ENCODE results near the gene GLYR1.
A peak's percentile ranks its signal among the peaks of the same experiment; 100 is the strongest.

The GLYR1 gene

GRCh38 chr16:4806280-4806679 lies 40.8 kb downstream of the GLYR1 start:
- DNase-seq (ENCODE audit: low read depth in 2 of 2): no peak

DNA sequence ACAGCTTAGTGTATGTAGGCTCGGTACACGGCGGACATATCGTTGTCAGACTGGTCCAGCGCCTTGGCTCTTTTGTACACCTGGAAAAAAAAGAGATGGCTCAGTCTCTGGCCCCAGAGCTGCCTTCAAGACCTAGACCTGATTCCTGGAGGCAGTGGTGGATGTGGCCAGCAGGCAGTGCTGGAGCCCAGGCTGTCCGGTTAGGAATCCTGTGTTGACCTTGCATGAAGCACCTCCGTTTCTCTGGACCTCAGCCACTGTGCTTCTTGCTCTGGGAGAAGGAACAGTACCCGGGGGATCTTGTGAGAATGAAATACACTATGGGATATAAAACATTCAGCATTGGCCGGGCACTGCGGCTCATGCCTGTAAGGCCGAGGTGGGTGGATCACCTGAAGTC lies 41.9 kb downstream of the GLYR1 start:
- DNase-seq (ENCODE audit: low read depth in 2 of 2): no peak

DNA sequence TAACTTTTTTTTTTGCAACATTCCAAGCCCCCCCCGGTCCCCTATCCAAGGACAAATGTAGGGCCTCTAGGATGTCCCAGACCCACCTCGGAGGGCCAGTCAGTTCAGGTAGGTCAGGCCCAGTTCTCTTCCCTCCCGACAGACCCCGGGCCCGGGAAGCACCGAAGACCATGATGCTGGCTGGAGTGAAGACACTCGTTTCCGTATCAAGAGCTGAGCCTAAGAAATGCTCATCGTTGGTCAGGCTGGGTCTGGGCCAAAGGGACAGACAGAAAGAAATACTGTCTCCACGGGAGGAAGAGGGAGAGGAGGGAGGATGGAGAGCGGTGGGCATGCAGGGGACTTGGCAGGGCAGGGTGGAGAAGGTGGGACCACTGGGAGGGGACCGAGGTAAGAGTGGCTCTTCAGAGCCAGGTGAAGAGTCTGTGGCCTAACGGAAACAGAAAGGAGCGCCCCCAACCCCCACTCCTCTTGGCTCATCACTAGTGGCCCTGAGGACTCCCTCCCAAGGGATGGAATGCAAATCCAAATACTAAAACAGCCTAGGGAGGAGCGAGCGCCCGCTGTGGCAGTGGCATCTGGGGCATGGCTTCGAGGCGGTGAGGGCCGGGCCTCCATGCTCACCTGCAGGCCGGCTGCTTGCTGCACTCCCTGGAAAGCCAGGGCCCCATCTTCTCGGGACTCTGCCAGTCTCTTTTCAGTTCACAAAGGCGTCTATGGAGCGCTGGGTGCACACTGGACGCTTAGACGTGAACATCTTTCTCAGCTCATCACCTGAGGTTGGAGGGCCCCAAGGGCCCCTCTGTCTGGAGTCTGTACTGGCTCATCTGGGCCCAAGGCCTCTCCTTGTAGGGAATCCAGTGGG lies 43.0 kb downstream of the GLYR1 start:
- DNase-seq (ENCODE audit: low read depth in 2 of 2): no peak

- DNase-seq (ENCODE audit: low read depth in 2 of 2): no peak
Measured at GRCh38 chr16:4803401-4803844, 43.7 kb downstream of the GLYR1 start.

DNA sequence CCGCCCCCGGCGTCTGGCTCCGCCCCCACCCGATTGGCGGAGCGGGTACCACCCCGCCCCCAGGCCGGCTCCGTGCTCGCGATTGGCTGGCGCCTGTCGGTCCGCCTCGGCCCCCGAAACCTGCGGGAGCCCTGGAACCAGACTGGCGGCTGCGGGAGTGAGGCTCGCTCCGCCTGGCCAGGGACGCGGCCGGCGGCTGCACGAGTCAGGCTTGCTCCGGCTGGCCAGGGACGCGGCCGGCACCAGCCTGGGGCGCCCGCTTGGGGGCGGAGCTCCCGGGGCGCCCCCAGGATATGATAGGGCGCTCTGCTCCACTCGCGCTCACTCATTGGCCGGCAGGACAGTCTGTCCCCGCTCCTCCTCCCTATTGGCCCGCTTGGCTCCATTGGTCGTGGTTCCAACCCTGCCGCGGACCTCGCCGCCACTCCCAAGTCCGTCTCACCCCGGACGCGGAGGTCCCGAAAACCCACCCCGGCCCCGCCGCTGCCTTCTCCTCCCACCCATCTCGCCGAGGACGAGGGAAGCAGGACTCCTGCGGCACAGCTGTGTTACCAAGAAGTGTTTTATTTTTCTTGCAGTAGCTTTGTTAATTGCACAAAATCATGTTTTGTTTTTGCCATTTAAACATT lies 44.3 kb downstream of the GLYR1 start:
- peak; percentile 71 to 72 for DNase-seq (ENCODE audit: low read depth in 2 of 2)

- no peak for DNase-seq (ENCODE audit: low read depth in 2 of 2)
Measured at GRCh38 chr16:4801962-4802658, 45.0 kb downstream of the GLYR1 start, which contains the start of gene ROGDI. Gene ROGDI, minus strand, starts transcription at chr16:4802633. Its CDS starts 62 bp downstream, at chr16:4802571.

DNA sequence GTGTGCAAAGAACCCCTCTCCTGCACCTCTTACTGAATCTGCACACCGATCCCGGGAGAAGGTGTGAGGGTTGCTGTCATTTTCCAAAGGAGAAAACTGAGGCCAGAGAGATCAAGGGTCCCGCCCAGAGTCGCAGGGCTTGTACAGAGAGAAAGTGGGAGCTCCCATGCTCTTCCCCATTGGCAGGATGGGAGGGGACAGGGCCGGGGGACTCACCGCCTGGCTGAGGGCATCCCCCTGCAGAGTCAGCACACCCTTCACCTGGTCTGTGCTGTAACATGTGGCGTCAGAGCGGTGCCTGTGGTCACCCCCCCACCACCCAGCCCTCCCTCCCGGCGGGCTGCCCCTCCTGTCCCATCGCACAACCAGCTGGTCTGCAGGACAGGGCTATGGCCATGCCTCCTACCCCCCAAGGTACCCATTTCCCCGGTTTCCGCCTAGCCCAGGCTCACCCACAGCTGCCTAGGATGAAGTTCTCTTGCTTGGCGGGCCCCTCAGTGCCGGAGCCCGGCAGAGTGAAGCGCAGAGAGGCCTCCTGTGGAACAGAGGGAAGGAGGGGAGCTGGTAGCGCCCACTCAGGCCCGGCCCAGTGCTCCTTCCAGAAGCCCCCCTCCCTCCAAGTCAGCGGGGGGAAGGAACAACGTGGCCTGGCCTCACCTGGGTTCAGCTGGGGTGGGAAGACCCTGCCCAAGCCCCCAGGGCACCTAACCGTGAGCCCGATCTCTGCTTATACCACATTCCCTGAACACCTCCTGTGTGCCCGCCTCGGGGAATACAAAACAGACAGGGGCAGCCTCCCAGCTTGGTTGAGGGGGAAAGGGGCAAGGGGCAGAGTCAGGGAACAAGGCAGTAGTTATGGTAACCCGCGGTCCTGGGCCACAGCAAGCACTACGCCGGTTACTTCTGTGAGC lies 45.8 kb downstream of the GLYR1 start:
- DNase-seq (ENCODE audit: low read depth in 2 of 2): no peak

GRCh38 chr16:4800290-4801041 lies 46.6 kb downstream of the GLYR1 start:
- no peak for DNase-seq (ENCODE audit: low read depth in 2 of 2)

GRCh38 chr16:4799171-4799855 lies 47.8 kb downstream of the GLYR1 start:
- no peak for DNase-seq (ENCODE audit: low read depth in 2 of 2)

- DNase-seq (ENCODE audit: low read depth in 2 of 2): no peak
Measured at GRCh38 chr16:4798456-4798855, 48.6 kb downstream of the GLYR1 start.

- no peak for DNase-seq (ENCODE audit: low read depth in 2 of 2)
Measured at GRCh38 chr16:4797805-4798252, 49.3 kb downstream of the GLYR1 start.

DNA sequence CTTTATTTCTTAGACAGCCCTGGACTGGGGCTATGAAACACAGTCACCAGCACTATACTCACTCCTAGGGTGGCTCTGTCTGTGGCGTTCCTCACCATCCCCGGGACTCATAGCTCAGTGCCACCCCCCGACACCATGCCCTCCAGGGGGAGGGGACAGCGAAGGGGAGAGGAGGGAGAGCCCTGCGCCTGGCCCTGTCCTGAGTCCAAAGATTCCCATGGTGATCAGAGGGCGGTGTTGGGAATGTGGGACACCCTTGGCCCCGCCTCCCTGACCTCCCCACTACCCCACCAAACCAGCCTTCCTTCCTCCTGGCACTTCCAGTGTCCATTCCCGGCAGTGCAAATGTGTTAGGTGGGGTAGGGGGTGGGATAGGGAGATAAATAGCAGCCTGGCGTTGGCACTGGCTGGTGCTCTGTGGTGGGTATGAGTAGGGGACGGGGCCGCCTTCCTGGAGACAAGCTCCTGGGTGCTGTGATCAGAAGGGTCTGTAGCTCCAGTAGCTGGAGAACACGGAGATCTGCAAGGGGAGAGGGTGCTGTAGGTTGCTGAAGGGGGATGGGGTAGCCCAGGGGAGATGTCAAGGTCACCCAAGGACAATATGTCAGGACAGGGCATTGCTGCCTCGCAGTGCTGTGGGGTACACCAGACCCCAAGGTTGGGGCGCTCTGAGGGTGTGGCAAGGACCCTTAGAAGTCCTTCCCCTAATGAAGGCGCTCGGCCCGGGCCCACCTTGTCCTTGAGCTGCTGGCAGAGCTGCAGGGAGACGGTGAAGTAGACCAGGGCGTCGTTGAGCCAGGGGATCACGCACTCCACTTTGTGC lies 49.9 kb downstream of the GLYR1 start:
- no peak for DNase-seq (ENCODE audit: low read depth in 2 of 2)

DNA sequence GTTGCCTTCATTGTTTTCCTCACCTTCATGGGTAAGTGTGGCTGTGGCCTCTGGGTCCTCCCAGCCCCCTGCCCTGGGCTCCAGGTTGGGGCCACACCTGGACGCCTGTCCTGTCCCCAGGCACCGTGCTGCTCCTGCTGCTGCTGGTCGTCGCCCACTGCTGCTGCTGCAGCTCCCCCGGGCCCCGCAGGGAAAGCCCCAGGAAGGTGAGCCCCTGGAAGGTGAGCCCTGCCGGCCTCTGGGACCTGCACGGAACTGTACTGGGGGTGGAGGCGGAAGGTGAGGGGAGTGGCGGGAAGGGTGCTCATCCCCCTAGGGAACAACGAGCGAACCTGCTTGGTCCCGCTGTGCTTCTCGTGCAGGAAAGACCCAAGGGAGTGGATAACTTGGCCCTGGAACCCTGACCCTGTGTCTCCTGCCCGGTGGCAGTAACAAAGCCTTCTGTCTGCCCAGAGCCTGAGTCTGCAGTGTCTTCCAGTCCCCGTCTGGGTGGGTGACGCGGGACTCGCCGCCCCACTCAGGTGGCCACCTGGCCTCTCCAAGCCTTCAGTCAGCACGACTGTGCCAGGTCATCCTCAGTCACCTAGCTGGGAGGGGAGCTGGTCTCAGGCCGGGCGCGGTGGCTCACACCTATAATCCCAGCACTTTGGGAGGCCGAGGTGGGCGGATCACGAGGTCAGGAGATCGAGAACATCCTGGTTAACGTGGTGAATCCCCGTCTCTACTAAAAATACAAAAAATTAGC lies 51.1 kb downstream of the GLYR1 start:
- DNase-seq (ENCODE audit: low read depth in 2 of 2): no peak

- DNase-seq (ENCODE audit: low read depth in 2 of 2): no peak
Measured at GRCh38 chr16:4795181-4795827, 51.8 kb downstream of the GLYR1 start, which contains the start of gene SMIM22. Gene SMIM22, plus strand, starts transcription at chr16:4795369. Its CDS starts 366 bp downstream, at chr16:4795735.

- no peak for DNase-seq (ENCODE audit: low read depth in 2 of 2)
Measured at GRCh38 chr16:4792951-4793513, 54.1 kb downstream of the GLYR1 start.

GRCh38 chr16:4790871-4791270 lies 56.2 kb downstream of the GLYR1 start:
- no peak for DNase-seq (ENCODE audit: low read depth in 2 of 2)

GRCh38 chr16:4790261-4790660 lies 56.8 kb downstream of the GLYR1 start:
- no peak for DNase-seq (ENCODE audit: low read depth in 2 of 2)

Measured in fibroblast of skin of left biceps (primary cell).